Heart right ventricle (tissue), 16 donors: ENCODE measurements around the gene GSN. TPM values are rescaled to one million over a fixed set of nuclear protein-coding genes. Genes with fewer than 3 reads are reported as not detected.
A peak's percentile ranks its signal among the peaks of the same experiment; 100 is the strongest.

Experiments
- ATAC-seq, 8 donors: fragments of 200-7000 bp; cut with Tn5 transposase; one replicate each; pipeline ENCODE4 v1.9.1; 2020; ENCODE audit warnings: mild to moderate bottlenecking in 8 of 8, moderate library complexity in 8 of 8, moderate number of reproducible peaks in 1 of 8
- DNase-seq, 2 donors: peaks; one replicate each; pipeline ENCODE4 v3.0.0-alpha.2; 2020
- H3K27ac ChIP-seq, 10 donors: fragments of 200-600 bp; sonication (generic) in 2 of 10; one replicate each; pipeline versions ENCODE4 v1.5.0 to v1.8.0; 2020 to 2022; ENCODE audit warnings: mild to moderate bottlenecking in 3 of 10
- H3K27me3 ChIP-seq, 7 donors: fragments of 200-600 bp; one replicate each; pipeline ENCODE4 v1.8.0; 2021 to 2022; ENCODE audit warnings: mild to moderate bottlenecking in 2 of 7
- H3K36me3 ChIP-seq, 9 donors: fragments of 200-600 bp; sonication (generic) in 1 of 9; one replicate each; pipeline versions ENCODE4 v1.5.0 to v1.8.0; 2020 to 2022; ENCODE audit warnings: mild to moderate bottlenecking in 2 of 9
- H3K4me1 ChIP-seq, 9 donors: fragments of 200-600 bp; sonication (generic) in 1 of 9; one replicate each; pipeline versions ENCODE4 v1.5.0 to v1.8.0; 2020 to 2022; ENCODE audit warnings: mild to moderate bottlenecking in 4 of 9
- H3K4me3 ChIP-seq, 10 donors: fragments of 200-600 bp; sonication (generic) in 2 of 10; one replicate each; pipeline versions ENCODE4 v1.5.0 to v1.8.0; 2020 to 2022; ENCODE audit warnings: mild to moderate bottlenecking in 7 of 10, moderate library complexity in 2 of 10
- H3K9me3 ChIP-seq, 11 donors: fragments of 200-600 bp in 10 of 11; sonication (generic) in 2 of 11; one replicate each; pipeline versions ENCODE4 v1.5.0 to v1.8.0; 2013 to 2022; ENCODE audit warnings: mild to moderate bottlenecking in 2 of 11, control low read depth in 1 of 11, moderate library complexity in 1 of 11
- CTCF ChIP-seq, 9 donors: fragments of 200-600 bp; sonication (generic) in 2 of 9; IDR thresholded peaks; one replicate each; pipeline versions ENCODE4 v1.5.0 to v1.8.0; 2021 to 2022; ENCODE audit warnings: antibody characterized with exemption in 9 of 9, mild to moderate bottlenecking in 5 of 9, moderate library complexity in 1 of 9
- WGBS, 2 donors: extraction: QIAGEN DNeasy Blood & Tissue Kit; methylation state at CpG; one replicate each; pipeline ENCODE4 v1.1.7; 2013; ENCODE audit warnings: inconsistent platforms in 1 of 2; 5-methylcytosine and 5-hydroxymethylcytosine counted together
- intact Hi-C, 10 donors: fragments of 100-400 bp; cut with DNase I; formaldehyde crosslinking; loops; one replicate each; pipeline versions ENCODE4 v1.11.1 to v1.14.2; 2022
- polyA plus RNA-seq, 2 donors: library from polyadenylated mRNA; stranded (reverse); fragments of 200-250 nt; gene quantifications; one replicate each; pipeline ENCODE4 v1.2.3, GENCODE V29; 2013
- total RNA-seq, 10 donors: library from RNA; stranded (reverse); fragmentation: NEBNext Ultra II Directional in 3 of 10; extraction: Animal tissue kit (Norgen Biotek cat#: 25700) in 3 of 10; gene quantifications; one replicate each; pipeline versions ENCODE4 v1.2.1 to v1.2.4, GENCODE V29; 2021 to 2023
- donor health status: Arrhythmogenic right ventricular cardiomyopathy.
- donor health status: ischemic (EF 13 %, LVEDD 7.1; RV severe dilation, severe dysfunction).
- donor health status: healthy with polysubstance abuse.
- donor health status: DM: no; HTN: yes; CAD: no.
- donor health status: DM: no; HTN: no; CAD: no.
- donor health status: ischemic (EF 25% LVEDD 6.9; RV normal size, moderate dysfunction).
- donor health status: ischemic (EF 25% LVEDD 5.7; RV mildly dilated, moderate dysfunction).
- donor health status: healthy.
- donor health status: DM: yes; HTN: yes; CAD: no.
- donor health status: Ischemic cardiomyopathy.
- donor health status: ischemic (EF 35%, LVEDD 5.7; RV mildly dilated, moderate dysfunction).
- donor health status: nonischemic (EF 11% LVEDD 7.7; RV severe dilation, severe dysfunction).
- donor health status: DM: yes; HTN: yes; CAD: no.
- donor health status: PGD.
- donor health status: ischemic (EF 29% LVEDD 5.4; RV normal size, mild dysfunction).
- donor health status: nonischemic (EF 23%, LVEDD 6.1; RV moderate dilation, normal function).

GSN gene
- total and polyA plus RNA-seq, 12 donors: 360 to 861 (median 668) TPM

- Histone ChIP-seq H3K27ac (peak overlapping the region; percentile 82 to 100 (median 94)), H3K9me3 (no peaks in the 10 kb centered on the region), H3K4me3 (peak overlapping the region; percentile 56 to 81 (median 68)), H3K27me3 (no peaks in the 10 kb centered on the region), H3K36me3 (peaks cover 0 to 43% (median 29%) of the 10 kb centered on the region in 9 donors), H3K4me1 (peaks cover 38 to 96% (median 93%) of the 10 kb centered on the region in 9 donors)
- peak; percentile 89 to 91 for DNase-seq
- ATAC-seq: peak; percentile 76 to 83 (median 79)
- 4 to 6% methylated on average over 70 to 74 of the region's 74 CpGs for WGBS, 2 donors
- TF ChIP-seq CTCF (IDR thresholded peaks at IDR 0.05): peak in 2 of 9 donors; percentile 10 to 22
- intact Hi-C loops: loop anchor here in 4 of 10 donors (1.0 to 5.0 kb wide), 4 partner anchors 12 to 87 kb away; no protein-coding TSS in a partner anchor
Observed at GRCh38 chr9:121299467-121300282, 31.7 kb downstream of the GSN start.

DNA sequence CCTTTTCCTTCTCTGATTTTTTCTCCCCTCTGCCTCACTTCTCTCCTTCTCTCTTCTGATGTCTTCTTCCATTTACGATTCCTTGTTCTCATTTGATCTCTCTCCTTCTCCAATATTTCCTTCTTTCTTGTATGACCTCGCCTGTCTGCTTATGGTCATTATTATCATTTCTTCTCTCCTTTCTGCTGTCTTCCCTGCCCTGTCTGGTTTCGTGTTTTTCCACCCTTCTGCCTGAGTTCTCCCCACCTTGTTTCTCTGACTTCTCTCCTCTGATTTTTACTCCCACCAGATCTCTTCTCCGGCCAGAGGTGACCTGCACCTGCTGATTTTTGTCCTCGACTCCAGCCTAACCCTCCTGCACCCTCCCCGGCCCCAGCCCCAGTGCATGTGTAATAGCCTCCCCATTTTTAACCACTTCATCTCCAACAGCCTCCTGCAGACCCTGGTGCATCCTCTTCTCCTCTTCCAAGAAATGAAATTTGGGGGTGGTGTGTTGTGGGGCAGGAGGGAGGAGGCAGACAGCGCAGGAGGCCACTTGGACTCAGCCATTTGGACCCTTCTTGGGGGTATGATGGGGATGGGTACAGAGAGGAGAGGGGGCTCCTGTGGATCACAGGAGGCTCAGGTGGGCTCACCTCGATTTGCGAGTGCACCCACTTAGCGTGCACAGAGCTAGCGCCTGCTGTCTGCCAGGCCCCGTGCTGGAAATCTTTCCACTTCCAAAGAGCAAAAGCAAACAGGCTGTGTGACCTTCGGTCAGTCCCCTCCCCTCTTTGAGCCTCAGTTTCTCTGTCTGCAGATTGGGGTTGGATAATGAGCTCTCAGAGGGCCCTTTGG is 32.5 kb downstream of the GSN start:
- H3K4me1 ChIP-seq: peaks cover 31 to 96% (median 92%) of the 10 kb centered on the region in 9 donors
- TF ChIP-seq CTCF (IDR thresholded peaks at IDR 0.05): no peak
- intact Hi-C loops: loop anchor here in 1 of 10 donors (5.0 kb wide), 1 partner anchor 88 kb away; no protein-coding TSS in a partner anchor
- no peaks in the 10 kb centered on the region for H3K27me3 ChIP-seq
- peaks cover 0 to 48% (median 38%) of the 10 kb centered on the region in 9 donors for H3K36me3 ChIP-seq
- H3K27ac ChIP-seq: peak overlapping the region; percentile 82 to 100 (median 94)
- H3K9me3 ChIP-seq: no peaks in the 10 kb centered on the region
- ATAC-seq (no peak), DNase-seq (no peak)
- 48 to 56% methylated on average over 13 of the region's 13 CpGs for WGBS, 2 donors
- H3K4me3 ChIP-seq: peak overlapping the region; percentile 56 to 81 (median 68)

DNA sequence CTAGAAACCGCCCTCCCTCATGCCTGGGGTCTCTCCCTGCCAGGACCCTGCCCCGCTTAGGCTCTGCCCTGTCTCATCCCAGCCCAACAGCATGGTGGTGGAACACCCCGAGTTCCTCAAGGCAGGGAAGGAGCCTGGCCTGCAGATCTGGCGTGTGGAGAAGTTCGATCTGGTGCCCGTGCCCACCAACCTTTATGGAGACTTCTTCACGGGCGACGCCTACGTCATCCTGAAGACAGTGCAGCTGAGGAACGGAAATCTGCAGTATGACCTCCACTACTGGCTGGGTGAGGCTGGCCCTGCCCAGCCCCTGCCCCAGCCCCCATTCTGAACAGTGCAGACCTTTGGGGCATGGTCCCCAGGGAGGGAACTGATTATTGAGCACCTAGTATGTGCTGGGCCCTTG is 33.9 kb downstream of the GSN start:
- intact Hi-C loops: loop anchor here in 1 of 10 donors (5.0 kb wide), 1 partner anchor 90 kb away; no protein-coding TSS in a partner anchor
- TF ChIP-seq CTCF (IDR thresholded peaks at IDR 0.05): no peak
- 83 to 96% methylated on average over 11 of the region's 11 CpGs for WGBS, 2 donors
- DNase-seq (no peak), ATAC-seq (no peak)
- H3K9me3 ChIP-seq: no peaks in the 10 kb centered on the region
- peaks cover 28 to 95% (median 85%) of the 10 kb centered on the region in 9 donors for H3K4me1 ChIP-seq
- H3K4me3 ChIP-seq: peak overlapping the region in 8 of 10 donors; percentile 62 to 81 (median 72)
- no peaks in the 10 kb centered on the region for H3K27me3 ChIP-seq
- H3K36me3 ChIP-seq: peaks cover 0 to 61% (median 47%) of the 10 kb centered on the region in 9 donors
- H3K27ac ChIP-seq: peak overlapping the region in 8 of 10 donors; percentile 83 to 100 (median 95)

GRCh38 chr9:121302341-121302740 is 34.4 kb downstream of the GSN start:
- ATAC-seq (no peak), DNase-seq (no peak)
- intact Hi-C loops: loop anchor here in 1 of 10 donors (5.0 kb wide), 1 partner anchor 90 kb away; no protein-coding TSS in a partner anchor
- Histone ChIP-seq H3K27me3 (no peaks in the 10 kb centered on the region), H3K4me3 (peak overlapping the region in 8 of 10 donors; percentile 62 to 81 (median 72)), H3K27ac (peak overlapping the region in 9 of 10 donors; percentile 10 to 100 (median 94)), H3K4me1 (peaks cover 28 to 95% (median 80%) of the 10 kb centered on the region in 9 donors), H3K9me3 (no peaks in the 10 kb centered on the region), H3K36me3 (peaks cover 0 to 66% (median 51%) of the 10 kb centered on the region in 9 donors)
- WGBS, 2 donors: 88 to 91% methylated on average over 5 of the region's 5 CpGs
- TF ChIP-seq CTCF (IDR thresholded peaks at IDR 0.05): no peak
